NB4 (cell line): ENCODE data around the gene AFTPH.

Source experiments
- DNase-seq: peaks from one replicate; pipeline ENCODE4 v3.0.0; 2010; ENCODE audit warnings: low read depth
- H3K4me3 ChIP-seq: one replicate; pipeline ENCODE4 v1.5.1; 2011; ENCODE audit warnings: mild to moderate bottlenecking, low read depth, low read length, moderate library complexity
- CTCF ChIP-seq: IDR thresholded peaks from one replicate; pipeline ENCODE4 v1.5.1; 2012; ENCODE audit warnings: low read depth, low read length
- MYC ChIP-seq: IDR thresholded peaks from 2 replicates; pipeline ENCODE4 v1.6.1; 2011; ENCODE audit warnings: low read depth, low read length
- POLR2A ChIP-seq: IDR thresholded peaks from 2 replicates; pipeline ENCODE4 v1.6.1; 2011; ENCODE audit warnings: mild to moderate bottlenecking; ENCODE audit not compliant: insufficient read length; ENCODE audit errors: extremely low read depth
- TF ChIP-seq, protein P1 (sequence below): IDR thresholded peaks from 2 replicates; pipeline ENCODE4 v1.6.1; 2011; ENCODE audit warnings: low read depth, low read length

Gene AFTPH

DNA sequence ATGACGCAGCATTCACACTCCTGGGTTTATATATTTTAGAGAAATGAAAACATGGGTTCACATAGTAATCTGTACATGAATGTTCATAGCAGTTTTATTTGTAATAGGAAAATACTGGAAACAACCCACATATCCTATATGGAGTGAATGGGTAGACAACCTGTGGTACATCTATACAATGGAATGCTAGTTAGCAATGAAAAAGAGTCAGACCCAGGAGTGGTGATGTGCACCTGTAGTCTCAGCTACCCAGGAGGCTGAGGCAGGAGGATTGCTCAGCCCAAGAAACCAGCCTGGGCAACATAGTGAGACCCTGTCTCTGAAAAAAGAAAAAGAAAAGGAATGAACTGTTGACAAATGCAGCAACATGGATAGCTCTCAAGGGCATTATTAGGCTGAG is 25.9 kb downstream of the AFTPH start:
- no peak overlapping the region for H3K4me3 ChIP-seq
- TF ChIP-seq, protein P1, sequence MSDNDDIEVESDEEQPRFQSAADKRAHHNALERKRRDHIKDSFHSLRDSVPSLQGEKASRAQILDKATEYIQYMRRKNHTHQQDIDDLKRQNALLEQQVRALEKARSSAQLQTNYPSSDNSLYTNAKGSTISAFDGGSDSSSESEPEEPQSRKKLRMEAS: no peak
- TF ChIP-seq MYC (no peak), POLR2A (no peak), CTCF (no peak)
- no peak for DNase-seq

DNA sequence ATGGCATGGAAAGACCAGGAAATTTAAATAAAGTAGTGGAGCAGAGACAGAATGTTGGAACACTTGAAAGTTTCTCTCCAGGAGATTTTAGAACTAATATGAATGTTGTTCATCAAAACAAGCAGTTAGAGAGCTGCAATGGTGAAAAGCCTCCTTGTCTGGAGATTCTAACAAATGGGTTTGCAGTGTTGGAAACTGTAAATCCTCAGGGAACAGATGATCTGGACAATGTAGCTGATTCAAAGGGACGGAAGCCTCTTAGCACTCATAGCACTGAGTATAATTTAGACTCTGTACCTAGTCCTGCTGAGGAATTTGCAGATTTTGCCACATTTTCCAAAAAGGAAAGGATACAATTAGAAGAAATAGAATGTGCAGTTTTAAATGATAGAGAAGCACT is 27.7 kb downstream of the AFTPH start:
- no peak for TF ChIP-seq CTCF
- TF ChIP-seq MYC: no peak
- TF ChIP-seq POLR2A: no peak
- TF ChIP-seq, protein P1: no peak
- no peak overlapping the region for H3K4me3 ChIP-seq
- no peak for DNase-seq

- H3K4me3 ChIP-seq: no peak overlapping the region
- TF ChIP-seq MYC: no peak
- TF ChIP-seq POLR2A: no peak
- TF ChIP-seq, protein P1: no peak
- no peak for TF ChIP-seq CTCF
- DNase-seq: no peak
Measured at GRCh38 chr2:64554117-64554516, 30.0 kb downstream of the AFTPH start.

GRCh38 chr2:64558445-64559081 is 34.4 kb downstream of the AFTPH start:
- TF ChIP-seq CTCF: no peak
- no peak for TF ChIP-seq MYC
- no peak for TF ChIP-seq POLR2A
- TF ChIP-seq, protein P1: no peak
- H3K4me3 ChIP-seq: no peak overlapping the region
- DNase-seq: no peak

DNA sequence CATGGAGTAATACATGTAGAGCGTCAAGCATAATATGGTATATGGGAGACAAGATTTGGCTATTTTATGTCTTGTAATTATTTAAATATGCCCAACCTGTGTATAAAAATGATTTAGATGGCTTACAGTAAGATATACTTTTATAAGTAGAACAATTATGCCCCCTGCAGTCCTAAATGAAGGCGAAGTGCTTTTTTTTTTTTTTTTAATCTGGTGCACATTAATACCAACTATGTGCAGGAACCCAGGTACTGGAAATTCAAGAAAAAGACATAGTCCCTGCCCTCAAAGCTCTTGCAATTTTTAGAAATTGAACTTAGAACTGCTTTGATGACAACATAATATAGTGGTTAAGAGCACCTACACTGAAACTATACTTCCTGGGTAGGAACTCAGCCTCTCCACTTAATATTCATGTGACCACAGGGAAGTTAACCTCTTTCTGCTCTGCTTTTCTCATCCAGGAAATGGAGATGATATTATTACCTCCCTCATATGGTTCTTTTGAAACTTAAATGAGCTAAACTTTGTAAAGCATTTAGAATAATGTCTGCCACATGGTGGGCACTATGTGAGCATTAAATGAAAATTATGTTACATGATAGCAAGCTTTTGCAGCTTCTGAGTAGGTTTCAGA is 38.1 kb downstream of the AFTPH start:
- no peak overlapping the region for H3K4me3 ChIP-seq
- peak; percentile 32 for DNase-seq
- TF ChIP-seq MYC: no peak
- peak; percentile 9 for TF ChIP-seq CTCF
- TF ChIP-seq POLR2A: no peak
